GM10266 (cell line): ENCODE data around the gene WBP1.

ENCODE experiments used
- DNase-seq: peaks from one replicate; pipeline ENCODE4 v3.0.0; 2012; ENCODE audit errors: extremely low spot score
- TF ChIP-seq, protein P1 (sequence below): IDR thresholded peaks from 2 replicates; pipeline ENCODE4 v1.5.1; 2012; ENCODE audit warnings: mild to moderate bottlenecking, low read depth; ENCODE audit not compliant: control insufficient read depth, insufficient read depth; ENCODE audit errors: missing control alignments

WBP1 gene

DNA sequence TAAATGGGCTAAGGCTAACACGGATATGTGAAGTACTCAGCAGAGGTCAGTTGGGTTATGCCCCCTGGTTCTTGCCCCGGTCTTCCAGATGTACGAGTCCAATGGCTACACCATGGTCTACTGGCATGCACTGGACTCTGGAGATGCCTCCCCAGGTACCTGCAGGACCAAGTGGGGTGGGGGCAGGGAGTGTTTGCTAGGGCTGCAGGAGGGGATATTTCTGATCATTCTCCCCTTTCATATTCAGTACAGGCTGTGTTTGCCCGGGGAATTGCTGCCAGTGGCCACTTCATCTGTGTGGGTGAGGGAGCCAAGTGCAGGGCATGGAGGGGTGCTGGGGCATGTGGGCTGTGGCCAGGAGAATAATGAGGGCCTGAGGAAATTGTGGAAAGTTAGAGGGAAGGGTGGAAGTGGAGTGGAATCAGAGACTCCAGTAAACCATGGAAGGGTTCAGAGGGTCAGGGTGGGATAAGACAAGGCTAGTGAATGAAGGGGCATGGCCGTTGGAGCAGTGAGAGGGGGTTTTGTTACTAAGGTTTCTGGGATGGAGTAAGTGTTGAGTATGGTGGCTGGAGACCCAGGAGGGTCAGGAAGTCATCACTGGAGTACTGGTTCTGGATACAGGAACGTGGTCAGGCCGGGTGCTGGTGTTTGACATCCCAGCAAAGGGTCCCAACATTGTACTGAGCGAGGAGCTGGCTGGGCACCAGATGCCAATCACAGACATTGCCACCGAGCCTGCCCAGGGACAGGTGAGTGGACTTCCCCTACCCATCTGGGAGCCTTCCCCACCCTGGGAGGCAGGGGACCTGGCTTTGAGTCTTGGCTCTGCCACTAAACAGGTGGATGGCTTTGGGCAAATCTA lies 34.8 kb upstream of the WBP1 start:
- DNase-seq = no peak
- TF ChIP-seq, protein P1, sequence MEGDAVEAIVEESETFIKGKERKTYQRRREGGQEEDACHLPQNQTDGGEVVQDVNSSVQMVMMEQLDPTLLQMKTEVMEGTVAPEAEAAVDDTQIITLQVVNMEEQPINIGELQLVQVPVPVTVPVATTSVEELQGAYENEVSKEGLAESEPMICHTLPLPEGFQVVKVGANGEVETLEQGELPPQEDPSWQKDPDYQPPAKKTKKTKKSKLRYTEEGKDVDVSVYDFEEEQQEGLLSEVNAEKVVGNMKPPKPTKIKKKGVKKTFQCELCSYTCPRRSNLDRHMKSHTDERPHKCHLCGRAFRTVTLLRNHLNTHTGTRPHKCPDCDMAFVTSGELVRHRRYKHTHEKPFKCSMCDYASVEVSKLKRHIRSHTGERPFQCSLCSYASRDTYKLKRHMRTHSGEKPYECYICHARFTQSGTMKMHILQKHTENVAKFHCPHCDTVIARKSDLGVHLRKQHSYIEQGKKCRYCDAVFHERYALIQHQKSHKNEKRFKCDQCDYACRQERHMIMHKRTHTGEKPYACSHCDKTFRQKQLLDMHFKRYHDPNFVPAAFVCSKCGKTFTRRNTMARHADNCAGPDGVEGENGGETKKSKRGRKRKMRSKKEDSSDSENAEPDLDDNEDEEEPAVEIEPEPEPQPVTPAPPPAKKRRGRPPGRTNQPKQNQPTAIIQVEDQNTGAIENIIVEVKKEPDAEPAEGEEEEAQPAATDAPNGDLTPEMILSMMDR = no peak

- no peak for DNase-seq
- TF ChIP-seq, protein P1 = no peak
Observed at GRCh38 chr2:74424139-74424992, 33.9 kb upstream of the WBP1 start.

GRCh38 chr2:74424995-74425406 lies 33.2 kb upstream of the WBP1 start:
- TF ChIP-seq, protein P1 = no peak
- DNase-seq = no peak

- DNase-seq = no peak
- TF ChIP-seq, protein P1 = no peak
Observed at GRCh38 chr2:74425523-74425922, 32.7 kb upstream of the WBP1 start.

DNA sequence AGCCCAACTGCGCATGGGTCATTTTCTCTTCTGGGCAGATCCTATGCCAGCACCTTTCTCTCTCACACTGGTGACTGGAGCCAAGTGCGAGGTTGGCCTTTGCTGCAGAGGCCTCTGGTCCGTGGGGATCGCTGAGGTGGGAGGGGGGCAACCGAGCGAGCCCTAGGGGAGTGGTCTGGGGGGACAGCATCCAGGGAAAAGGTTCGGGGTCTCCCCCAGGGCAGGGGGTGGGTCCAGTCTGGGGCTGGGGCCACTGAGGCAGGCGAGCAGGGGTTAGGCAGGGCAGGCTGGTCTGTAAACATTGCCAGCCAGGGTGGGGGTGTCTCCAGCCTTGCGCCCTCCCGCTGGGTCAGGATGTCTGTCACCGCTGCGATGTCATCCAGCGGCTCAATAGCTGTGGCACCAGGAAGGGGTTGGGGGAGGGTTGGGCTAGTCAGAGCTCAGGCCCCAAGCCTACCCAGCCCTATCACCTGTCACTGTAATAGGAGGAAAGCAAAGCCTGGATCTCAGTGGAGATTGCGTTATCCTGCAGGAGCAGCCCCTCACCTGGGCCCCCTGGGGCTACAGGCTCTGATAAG lies 32.0 kb upstream of the WBP1 start:
- TF ChIP-seq, protein P1 = no peak
- no peak for DNase-seq

- DNase-seq = no peak
- TF ChIP-seq, protein P1 = no peak
Observed at GRCh38 chr2:74427551-74427950, 30.7 kb upstream of the WBP1 start.
